ENCODE measurements around the gene SNX1.
A peak's percentile ranks its signal among the peaks of the same experiment; 100 is the strongest.
"Not testable (repeated sequence)": the region's sequence is repeated elsewhere in the genome, so short reads cannot be mapped to it uniquely, and the experiment has no call there.

The SNX1 gene

DNA sequence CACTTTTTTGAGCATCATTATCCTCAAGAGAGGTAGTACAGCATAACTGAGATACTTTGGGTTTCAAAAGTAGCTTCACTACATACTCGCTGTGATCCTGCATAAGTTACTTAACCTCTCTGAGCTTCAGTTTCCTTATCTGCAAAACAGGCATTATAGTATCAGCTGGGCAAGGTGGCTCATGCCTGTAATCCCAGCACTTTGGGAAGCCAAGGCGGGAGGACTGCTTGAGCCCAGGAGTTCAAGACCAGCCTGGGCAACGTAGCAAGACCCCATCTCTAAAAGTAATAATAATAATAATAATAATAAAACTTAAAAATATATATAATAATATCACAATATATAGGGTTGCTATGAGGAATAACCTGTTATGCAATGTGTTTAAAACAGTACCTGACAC, 13.0 kb upstream of the SNX1 start:
- no peak for DNase-seq

DNA sequence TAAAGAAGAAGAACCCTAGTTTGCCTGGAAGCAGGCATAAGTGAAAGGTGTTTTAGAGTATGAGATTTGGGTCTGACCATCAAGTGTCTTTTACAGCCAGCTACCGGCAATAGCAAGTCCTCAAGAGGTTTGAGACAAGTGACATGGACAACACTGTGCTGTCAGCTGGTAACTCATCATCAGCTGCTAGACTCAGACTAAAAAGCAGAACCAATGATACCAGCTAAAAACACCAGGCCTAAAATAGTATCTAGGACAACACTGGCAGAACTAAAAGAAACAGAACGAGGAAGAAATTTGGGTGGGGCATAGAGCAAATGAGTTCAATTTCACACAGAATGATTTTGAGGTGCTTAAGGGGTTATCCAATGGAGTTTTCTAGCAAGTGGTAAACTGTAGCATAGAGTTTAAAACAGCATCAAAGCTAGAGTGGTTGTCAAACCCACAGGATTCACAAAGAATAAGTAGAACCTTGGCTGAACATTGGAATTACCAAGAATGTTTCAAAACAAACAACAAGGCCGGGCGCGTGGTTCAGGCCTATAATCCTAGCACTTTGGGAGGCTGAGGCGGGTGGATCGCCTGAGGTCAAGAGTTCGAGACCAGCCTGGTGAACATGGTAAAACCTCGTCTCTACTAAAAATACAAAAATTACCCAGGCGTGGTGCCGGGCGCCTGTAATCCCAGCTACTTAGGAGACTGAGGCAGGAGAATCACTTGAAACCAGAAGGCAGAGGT, 6.1 kb upstream of the SNX1 start:
- no peak for DNase-seq

DNA sequence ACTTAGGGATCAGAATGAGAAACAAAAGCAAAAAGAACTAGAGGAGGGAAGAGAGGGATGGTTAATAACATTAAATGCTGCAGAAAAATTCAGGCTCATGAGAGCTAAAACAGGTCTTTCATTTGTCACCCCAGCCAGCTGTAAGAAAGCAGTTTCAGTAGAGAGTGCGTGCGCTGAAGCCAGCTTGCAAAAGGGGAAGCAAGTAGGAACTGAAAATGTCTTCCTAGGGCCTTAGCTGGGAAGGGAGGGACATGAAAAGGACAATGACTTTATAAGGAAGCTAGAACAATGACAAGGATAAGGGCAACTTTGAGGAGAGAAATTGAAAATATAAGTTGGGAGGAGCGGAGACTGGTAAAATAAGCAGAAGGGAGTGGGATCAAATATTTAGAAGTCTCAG, 5.3 kb upstream of the SNX1 start:
- DNase-seq = no peak

DNA sequence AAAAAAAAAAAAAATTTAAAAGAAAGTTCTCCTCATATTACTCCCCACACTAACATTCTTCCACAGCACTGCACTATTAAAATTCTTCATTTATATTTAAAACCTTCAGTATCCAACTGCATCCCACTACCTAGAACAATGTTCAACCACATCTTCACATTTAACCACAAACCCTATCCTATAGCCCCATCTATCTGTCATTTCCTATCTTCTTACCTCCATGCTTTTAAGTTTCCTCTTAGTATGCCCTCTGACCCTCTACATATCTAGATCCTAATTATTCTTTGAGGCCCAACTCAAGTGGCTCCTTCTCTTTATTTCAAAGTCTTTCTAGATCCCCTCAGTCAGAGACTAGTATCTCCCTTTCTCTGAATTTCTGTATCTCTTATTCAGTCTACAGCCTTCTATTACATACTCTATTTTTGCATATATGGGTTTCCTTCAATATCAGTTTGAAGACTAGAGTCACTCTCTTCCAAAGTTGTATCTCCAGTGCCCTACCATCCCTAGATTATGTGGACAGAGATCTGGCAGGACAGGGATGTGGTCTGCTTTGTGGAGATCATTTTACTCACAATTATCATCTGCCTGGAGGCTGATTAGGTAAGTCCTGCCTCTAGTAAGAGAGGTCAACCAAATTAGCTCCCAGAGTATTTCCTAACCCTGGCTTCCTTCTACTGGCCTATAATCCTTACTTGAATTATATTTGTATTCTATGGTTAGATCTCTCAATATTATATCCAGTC, 3.5 kb upstream of the SNX1 start:
- DNase-seq = no peak

DNA sequence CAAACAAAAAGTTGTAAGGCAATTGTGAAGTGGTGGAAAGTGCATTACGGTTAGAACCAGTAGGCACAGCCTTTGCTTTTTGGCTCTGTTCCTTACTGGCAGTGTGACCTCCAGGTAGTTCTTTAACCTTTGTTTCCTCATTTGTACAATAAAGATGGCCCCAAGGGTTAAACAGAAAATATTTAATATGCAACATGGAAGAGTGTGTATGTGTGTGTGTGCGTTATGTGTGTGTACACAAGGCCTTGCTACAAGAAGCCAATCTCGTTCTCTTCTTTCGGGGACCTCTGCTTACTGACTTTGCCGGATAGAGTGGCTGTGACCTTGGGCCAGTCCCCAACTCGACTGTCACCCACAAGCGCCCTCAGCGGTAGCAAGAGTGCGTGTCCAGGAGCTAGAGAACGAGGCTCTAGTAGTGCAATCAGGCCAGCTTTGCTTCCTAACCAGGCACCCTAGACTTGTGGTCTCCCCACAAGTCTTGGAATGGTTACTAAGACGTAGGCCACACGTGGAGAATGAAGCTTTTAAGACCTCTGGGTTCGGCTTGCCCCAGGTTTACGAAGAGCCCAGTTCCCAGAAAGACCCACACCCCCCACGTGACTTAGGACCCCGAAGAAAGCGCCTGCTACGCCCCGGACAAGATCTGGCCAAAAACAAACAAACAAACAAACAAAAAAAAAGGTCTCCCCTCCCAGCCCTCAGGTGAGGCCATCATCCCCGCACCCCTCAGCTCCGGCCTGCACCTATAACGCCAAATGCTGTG, 2.7 kb upstream of the SNX1 start:
- DNase-seq = peak; percentile 69

DNA sequence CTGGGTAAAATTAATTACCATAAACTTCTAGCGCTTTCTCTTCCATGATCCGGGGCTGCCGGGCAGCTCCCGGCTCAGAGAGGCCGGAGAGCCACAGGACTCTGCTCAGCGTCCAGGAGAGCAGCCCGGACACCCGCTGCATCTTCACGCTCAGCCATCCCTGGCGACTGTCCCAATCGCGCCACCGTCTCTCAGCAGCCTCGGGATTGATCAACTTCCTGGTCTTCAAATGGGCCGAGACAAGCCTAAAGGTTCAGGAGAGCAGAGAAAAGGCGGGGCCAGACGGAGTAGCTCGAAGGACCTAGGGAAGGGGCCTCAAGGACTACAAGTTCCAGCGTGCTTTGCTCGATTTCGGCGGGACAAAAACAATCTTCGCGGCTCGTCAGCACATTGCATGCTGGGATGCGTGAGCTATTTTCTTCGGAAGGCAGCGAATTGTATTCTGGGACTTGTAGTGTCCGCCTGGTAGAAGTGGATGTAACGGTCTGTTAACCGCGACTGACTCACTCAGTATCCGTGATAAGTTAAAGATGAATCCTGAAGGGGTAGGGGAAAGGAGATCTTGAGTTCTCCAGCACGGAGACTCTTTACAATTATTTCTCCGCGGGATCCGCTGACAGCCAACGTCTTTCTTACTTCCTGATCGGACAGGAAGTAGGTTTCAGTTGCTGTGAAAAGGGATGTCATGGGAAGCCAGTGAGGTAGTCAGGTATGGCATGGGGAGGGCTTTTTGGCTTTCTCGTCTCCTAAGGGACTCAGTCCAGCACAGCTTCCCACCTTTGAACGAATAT, 2.0 kb upstream of the SNX1 start, which contains the start of gene CIAO2A:
Gene CIAO2A (minus strand): TSS at position 212 of the 791 bp plus-strand sequence. CDS start 70 bp downstream, at position 142.
- peak; percentile 99 for DNase-seq

DNA sequence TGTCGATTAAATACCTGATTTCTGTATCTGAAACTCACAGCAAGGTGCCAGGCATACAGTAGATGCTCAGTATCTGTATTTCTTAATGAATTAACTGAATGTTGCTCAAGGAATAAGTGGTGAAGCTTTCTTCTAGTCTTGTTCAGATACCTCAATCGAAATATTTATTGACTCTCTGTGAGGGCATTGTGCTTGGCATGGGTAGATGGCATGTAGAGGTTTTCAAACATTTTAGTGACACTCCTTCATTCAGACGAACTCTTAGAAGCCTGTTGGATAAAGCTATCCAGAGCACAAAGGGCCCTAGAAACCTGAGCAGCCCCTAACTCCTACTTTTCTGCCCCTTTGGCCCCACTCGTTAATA, 369 bp upstream of the SNX1 start:
- DNase-seq = no peak

DNA sequence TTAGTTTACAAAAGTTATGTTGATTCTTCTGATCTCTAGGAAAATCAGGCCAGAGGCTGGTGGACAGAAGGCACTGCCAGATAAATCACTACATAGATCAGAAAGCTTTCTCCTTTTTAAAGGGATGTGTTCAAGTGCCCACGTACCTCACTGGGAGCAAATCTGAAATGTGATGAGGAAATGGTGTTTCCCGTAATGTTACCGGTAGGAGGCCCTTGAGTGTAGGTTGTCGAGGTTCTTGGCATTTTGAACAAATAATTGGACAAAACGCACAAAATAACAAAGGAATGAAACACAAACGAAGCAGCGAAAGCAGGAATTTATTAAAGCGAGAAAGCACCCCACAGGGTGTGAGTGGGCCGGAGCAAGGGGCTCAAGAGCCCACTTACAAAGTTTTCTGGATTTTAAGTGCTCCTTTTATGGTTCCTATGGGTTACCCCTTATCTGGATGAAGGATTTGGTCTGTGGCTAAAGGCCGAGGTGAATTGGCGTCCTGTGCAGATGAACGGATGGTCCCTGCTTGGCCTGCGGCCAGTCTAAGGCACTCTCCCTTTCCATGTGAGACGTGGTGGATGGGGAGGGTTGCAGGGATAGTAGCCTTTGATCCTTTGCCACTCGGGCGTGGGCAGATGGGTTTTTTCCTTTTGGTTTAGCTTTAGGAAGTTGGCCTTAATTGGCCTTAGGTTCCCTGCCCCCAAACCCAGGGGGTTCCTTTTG, 1.0 kb downstream of the SNX1 start:
- DNase-seq = peak; percentile 55

DNA sequence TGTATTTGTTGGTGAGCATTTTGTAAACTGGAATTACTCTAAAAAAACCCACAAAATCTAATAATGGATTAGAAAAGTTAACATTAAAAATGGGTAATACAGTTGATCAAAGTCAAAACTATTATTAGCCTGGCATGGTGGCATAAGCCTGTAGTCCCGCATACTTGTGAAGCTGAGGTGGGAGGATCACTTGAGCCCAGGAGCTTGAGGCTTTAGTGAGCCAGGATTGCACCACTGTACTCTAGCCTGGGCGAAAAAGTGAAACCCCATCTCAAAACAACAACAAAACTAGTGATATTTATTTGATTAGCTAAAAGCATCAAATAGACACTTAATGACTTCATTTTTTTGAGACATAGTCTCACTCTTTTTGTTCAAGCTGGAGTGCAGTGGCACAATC, 3.6 kb downstream of the SNX1 start:
- DNase-seq = no peak

DNA sequence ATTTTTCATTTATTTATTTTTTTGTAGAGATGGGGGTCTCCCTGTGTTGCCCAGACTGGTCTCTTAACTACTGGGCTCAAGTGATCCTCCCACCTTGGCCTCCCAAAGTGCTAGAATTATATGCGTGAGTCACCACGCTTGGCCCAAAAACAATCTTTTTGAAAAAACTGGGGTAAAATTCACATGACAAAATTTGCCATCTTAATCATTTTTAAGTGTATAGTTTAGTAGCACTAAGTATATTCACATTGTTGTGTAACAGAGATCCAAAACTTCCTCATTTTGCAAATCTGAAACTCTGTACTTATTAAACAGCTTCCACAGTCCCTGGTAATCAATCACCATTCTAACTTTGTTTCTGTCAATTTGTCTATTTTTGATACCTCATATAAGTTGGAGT, 5.2 kb downstream of the SNX1 start:
- DNase-seq = no peak

DNA sequence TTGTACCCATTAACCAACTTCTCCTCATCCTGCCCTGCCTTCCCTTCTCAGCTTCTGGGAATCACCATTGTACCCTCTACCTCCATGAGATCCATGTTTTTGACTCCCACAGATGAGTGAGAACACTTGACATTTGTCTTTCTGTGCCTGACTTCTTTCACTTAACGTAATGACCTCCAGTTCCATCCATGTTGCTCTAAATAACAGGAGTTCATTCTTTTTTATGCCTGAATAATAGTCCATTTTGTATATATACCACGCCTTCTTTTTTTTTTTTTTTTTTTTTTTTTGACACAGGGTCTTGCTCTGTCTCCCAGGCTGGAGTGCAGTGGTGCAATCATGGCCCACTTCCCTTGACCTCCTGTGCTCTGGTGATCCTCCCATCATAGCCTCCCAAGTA, 6.7 kb downstream of the SNX1 start:
- no peak for DNase-seq

DNA sequence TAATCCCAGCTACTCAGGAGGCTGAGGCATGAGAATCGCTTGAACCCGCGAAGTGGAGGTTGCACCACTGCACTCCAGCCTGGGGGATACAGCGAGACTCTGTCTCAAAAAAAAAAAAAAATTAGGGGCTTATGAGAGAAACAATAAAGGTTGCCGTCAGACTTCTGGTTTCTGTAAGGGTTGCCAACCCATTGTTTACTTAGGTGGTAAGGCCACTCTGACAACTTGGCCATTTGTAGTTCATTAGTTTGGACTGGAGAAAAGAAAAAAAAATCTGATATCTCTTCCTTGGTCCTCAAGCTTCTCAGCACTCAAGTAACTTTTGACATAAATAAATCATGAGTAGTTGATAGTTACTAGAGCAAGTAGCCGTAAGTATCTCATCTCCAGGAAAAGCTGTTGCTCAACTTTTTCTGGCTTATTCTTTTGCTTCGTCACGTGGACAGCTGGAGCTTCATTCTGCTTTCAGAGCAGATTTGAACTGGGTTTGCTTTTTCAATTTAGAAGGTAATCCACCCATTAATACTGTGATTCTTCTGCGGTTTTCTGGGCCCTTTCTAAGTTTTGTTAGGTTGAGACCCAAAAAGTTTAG, 9.4 kb downstream of the SNX1 start:
- DNase-seq = no peak

DNA sequence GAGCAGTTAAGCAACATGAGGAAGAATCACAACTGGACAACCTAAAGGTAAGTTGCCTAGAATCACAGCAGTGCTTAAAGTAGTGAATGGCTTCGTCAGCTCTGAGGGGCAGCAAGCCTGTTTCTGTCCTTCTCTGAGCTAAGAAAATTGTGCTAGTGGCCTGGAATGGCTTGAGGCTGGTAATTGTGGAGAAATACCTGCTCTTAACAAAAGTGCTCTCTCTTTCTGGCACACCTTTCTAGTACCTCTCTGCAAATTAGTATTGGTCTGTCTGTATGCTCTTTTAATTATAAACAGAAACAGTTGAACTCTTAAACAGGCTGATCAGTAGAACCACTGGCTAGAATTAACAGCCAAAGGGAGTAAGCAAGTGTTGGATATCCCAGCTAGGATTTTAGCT, 11.6 kb downstream of the SNX1 start:
- no peak for DNase-seq

DNA sequence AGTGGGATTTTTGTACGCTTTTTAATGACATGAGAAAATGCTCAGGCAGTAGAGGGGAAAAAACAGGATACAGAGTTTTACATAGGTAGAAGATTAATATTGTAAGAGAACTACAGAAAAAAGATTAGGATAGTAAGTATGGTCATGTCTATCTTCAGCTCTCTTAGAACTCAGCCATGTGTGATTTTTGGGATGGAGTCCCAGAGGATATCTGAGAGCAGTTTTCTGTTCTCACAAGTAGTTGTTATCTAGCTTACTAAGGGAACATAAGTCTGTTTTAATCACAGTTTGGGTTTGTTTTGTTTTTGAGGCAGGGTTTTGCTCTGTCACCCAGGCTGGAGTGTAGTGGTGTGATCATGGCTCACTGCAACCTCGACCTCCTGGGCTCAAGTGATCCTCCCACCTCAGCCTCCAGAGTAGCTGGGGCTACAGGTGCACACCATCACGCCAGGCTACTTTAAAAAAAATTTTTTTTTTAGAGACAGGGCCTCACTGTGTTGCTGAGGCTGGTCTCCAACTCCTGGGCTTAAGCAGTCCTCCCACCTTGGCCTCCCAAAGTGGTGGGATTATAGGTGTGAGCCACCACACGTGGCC, 14.4 kb downstream of the SNX1 start:
- DNase-seq = not testable (repeated sequence)

DNA sequence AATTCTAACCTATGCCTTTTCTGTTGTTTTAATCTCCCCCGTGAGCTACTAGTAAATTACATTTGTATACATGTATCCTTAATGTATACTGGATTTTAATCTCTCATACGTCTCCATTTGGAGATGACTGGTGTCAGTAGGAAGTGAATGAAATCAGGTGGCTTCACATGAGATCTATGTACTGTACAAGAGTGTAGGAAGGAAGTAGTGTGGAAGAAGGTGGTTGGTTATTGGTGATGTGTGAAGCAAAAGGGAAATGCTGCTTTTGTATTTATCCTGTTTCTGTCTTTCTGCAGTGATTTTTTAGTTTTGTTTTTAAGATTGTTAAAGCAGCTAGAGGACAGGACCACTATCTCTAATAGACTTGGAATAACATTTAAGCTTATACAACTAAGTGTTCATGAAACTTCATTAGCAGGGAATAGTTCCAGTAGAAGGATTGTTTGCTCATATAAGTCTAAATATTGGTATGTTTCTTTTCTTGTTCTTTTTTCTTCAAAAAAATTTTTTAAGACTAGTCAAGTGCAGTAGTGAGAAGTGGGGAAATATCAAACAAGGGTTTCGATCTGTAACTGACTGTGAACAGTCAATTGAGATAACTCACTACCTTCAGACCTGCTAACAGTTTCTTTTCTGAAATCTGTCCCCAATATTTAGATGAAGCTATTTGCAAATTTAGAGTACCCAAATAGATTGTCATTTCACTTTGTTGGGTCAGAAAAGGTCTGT, 15.3 kb downstream of the SNX1 start:
- DNase-seq = no peak

DNA sequence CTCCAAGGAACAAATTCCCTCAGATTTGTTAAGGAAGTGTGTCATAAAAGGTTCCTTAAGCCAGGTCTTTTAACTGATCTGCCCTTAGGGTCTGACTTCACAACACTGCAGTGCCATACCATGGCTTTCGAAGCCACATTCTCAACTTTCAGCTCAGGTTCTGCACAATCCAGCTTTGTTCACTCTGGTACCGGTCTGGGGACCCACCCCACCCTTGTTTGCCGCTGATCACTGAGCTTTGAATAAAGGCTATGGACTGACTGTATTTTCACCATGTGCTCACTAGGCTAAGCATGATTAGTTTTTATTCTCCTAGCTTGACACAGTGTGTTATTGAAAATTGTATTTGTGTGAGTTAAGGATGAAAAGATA, 15.9 kb downstream of the SNX1 start:
- peak; percentile 81 for DNase-seq

DNA sequence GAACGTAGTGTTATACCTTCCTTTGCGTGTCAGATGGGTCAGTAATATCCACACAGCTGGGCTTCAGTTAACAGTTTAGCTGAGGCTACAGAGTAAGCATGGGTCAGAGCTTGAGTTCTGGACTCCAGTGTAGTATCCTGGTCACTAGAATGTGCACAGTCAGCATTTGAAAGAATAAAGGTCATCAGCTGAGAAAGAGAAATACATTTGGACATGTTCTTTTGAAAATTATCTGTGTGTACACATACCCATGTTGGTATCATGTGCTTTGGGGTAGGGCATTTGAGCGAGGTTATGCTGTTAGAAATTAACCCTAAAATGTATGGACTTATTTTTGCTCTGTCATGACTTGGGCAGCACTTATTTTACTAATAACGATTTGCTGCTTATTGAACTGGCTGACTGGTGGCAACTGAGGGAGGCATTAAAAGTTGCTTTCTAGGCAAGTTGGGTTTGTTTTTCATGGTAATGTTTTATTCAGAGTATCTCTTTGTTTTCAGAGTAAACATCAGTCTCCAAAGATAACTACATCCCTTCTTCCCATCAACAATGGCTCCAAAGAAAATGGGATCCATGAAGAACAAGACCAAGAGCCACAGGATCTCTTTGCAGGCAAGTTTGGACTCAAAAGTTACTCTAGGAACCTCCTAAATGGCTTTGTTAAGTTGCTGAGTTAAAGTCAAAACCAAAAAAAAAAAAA, 16.4 kb downstream of the SNX1 start:
- DNase-seq = no peak

DNA sequence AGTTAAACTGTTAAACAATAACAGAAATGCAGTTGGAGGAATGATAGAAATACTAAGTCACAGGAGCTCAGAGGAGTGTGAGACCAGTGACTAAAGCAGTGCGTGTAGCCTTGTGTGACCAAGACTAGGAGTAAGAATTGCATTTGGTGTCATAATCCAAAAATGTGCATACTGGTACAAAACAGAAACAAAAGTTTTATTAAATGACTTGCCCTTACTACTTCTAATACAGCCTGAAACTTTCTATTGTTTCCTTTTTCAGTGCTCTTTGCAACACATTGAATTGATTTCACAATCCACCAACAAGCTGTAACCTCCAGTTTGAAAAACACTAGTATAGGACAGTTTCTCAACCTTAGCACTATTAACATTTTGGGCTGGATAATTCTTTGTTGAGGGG, 17.1 kb downstream of the SNX1 start:
- DNase-seq = no peak

DNA sequence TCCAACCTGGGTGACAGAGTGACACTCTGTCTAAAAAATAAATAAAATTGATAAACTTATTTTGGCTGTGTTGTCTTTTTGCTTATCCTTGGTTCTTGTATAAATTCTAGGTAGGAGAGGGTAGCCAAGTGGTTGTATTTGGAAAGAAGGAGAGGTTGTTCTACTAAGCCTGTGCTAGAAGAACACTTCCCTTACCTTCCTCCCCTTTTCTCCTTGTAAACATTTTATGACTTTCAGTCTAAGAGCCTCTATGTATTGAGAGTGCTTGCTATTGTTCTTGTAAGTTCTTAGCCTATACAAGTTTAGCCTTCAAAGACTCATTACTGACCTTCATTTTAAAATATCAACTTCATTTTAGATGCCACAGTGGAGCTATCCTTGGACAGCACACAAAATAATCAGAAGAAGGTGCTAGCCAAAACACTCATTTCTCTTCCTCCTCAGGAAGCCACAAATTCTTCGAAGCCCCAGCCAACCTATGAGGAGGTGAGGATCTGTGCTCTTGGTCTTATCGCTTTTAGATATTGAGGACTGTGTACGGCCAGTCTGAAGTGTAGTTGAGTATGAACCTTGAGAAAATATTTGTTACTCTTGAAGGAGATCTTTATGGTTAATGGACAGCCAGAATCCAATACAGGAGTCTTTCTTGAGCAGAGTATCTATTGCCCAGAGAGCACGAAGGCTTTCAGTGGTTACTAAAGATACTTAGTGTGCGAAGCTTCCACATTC, 22.1 kb downstream of the SNX1 start:
- DNase-seq = no peak

All from islet precursor cell (in vitro differentiated cells).